Measurements from ENCODE around the gene RHOT2. TPM values are rescaled to one million over a fixed set of nuclear protein-coding genes. Genes with fewer than 3 reads are reported as not detected.
A peak's percentile ranks its signal among the peaks of the same experiment; 100 is the strongest.

The RHOT2 gene
- total RNA-seq, 1 experiment from 2014 or later, result 210 TPM

DNA sequence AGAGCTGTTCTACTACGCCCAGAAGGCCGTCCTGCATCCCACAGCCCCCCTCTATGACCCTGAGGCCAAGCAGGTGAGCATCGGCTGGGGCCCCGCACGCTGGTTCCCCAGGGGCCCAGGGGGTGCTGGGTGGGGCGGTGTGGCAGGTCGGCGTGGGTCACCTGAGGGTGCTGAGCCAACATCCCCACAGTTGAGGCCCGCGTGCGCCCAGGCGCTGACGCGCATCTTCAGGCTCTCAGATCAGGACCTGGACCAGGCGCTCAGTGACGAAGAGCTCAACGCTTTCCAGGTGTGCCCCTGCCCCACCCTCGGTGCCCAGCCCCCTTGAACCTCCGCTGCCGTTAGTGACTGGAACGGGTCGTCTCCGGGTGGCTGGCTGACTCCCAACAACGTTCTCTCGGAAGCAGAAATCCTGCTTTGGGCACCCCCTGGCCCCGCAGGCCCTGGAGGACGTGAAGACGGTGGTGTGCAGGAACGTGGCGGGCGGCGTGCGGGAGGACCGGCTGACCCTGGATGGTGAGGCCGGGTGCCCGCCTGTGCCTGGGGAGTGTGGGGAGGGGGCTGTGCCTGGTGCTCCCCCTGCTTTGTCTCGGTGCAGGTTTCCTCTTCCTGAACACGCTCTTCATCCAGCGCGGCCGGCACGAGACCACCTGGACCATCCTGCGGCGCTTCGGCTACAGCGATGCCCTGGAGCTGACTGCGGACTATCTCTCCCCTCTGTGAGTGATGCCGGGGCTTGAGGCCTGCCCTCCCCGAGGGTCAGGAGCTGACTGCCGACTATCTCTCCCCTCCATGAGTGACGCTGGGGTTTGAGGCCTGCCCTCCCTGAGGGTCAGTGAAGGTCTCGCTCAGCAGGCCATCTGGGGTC, 2.8 kb downstream of the RHOT2 start:
- no peak overlapping the region for H3K27ac Mint-ChIP-seq
- H3K9me3 Mint-ChIP-seq, result no peaks in the 10 kb centered on the region
- H2BK15ac ChIP-seq (ENCODE audit: low read depth, low read length), result no peak overlapping the region
- no peaks in the 10 kb centered on the region for H3K79me1 ChIP-seq (ENCODE audit: insufficient read depth, low read depth, low read length, poor library complexity, severe bottlenecking)
- peaks cover 3% of the 10 kb centered on the region; the same call in 1 of the 2 replicates for H3K27me3 Mint-ChIP-seq (ENCODE audit: low read depth)
- H3K4me2 ChIP-seq (ENCODE audit: insufficient read depth, insufficient read length, low read length), result no peak overlapping the region
- H2AK5ac ChIP-seq (ENCODE audit: insufficient read length, low read length), result no peak overlapping the region
- H4K8ac ChIP-seq (replicated peaks; ENCODE audit: insufficient read length, low read depth, low read length), result no peak overlapping the region
- no peak overlapping the region for H3K14ac ChIP-seq (ENCODE audit: insufficient read depth, low read length)
- H3T11ph ChIP-seq (ENCODE audit: low read length), result no peak overlapping the region
- H3K79me2 ChIP-seq (ENCODE audit: insufficient read depth, low read length), result no peaks in the 10 kb centered on the region; the same call in 1 of the 2 replicates
- WGBS (ENCODE audit: extremely low coverage, insufficient read length, low lambda C conversion rate), result no CpG with 5 or more reads among the region's 52 CpGs
- TF ChIP-seq CTCF (conservative IDR thresholded peaks at IDR 0.05), result no peak
- H2BK20ac ChIP-seq (ENCODE audit: low read depth, low read length, poor library complexity, severe bottlenecking), result no peak overlapping the region
- H3K27ac ChIP-seq (ENCODE audit: insufficient read length, low read depth, low read length), result no peak overlapping the region
- peaks cover 6% of the 10 kb centered on the region for H3K23me2 ChIP-seq (ENCODE audit: insufficient read length, low read depth, low read length, poor library complexity, severe bottlenecking)
- H3K56ac ChIP-seq (ENCODE audit: insufficient read length, low read depth, low read length), result no peak overlapping the region
- H2BK12ac ChIP-seq (ENCODE audit: insufficient read length, low read depth, low read length), result no peak overlapping the region
- H3K27me3 ChIP-seq (ENCODE audit: insufficient read depth, low read length), result no peaks in the 10 kb centered on the region
- H2BK120ac ChIP-seq (ENCODE audit: low read depth, low read length, poor library complexity, severe bottlenecking), result no peak overlapping the region
- no peak overlapping the region for H2AFZ ChIP-seq (ENCODE audit: low read length)
- H4K5ac ChIP-seq (ENCODE audit: insufficient read length, low read depth, low read length), result no peak overlapping the region
- peaks cover 11 to 27% (median 27%) of the 10 kb centered on the region in 3 experiments; a peak in 6 of 7 replicates for H3K36me3 Mint-ChIP-seq (ENCODE audit: insufficient read depth in 1 of 3, low read depth in 3 of 3)
- H3K18ac ChIP-seq (ENCODE audit: insufficient read length, low read depth, low read length), result no peak overlapping the region
- peaks cover 9% of the 10 kb centered on the region in 2 experiments for H3K4me1 Mint-ChIP-seq
- H3K4me3 Mint-ChIP-seq, result peak overlapping the region; percentile 37 to 65; a peak in 3 of 5 replicates
- H3K9ac ChIP-seq (ENCODE audit: extremely low read depth, insufficient read length, low read length), result no peak overlapping the region
- H3K23ac ChIP-seq (ENCODE audit: insufficient read length, low read depth, low read length), result no peak overlapping the region
- no peaks in the 10 kb centered on the region for H3K4me1 ChIP-seq (ENCODE audit: insufficient read depth, low read length)
- H3K4ac ChIP-seq (ENCODE audit: low read depth, low read length), result no peak overlapping the region
- no peaks in the 10 kb centered on the region for H4K20me1 ChIP-seq (ENCODE audit: control insufficient read depth, insufficient read depth, insufficient read length)
- no peaks in the 10 kb centered on the region for H3K9me3 ChIP-seq (ENCODE audit: control insufficient read depth, low read depth, low read length)
- no peak for DNase-seq
- no peak overlapping the region for H4K91ac ChIP-seq (ENCODE audit: insufficient read length, low read depth, low read length)
- no peak overlapping the region for H2BK5ac ChIP-seq (ENCODE audit: insufficient read length, low read length)

All from H9 (cell line).